SK-N-SH (cell line): ENCODE data around the gene MAP4.

Source experiments
- CHD2 ChIP-seq: fragments of 150-350 bp; IDR thresholded peaks from 2 replicates; pipeline ENCODE4 v1.6.1; 2018; ENCODE audit warnings: low read length; ENCODE audit not compliant: partially characterized antibody
- CTCF ChIP-seq: fragments of 200-600 bp; sonication (generic); IDR thresholded peaks from 2 replicates; pipeline ENCODE4 v1.6.1; 2017; ENCODE audit warnings: antibody characterized with exemption, mild to moderate bottlenecking, moderate library complexity
- ELF1 ChIP-seq: IDR thresholded peaks from 2 replicates; pipeline ENCODE4 v1.4.0; 2012
- EZH2phosphoT487 ChIP-seq: fragments of 200-600 bp; sonication (generic); IDR thresholded peaks from 2 replicates; pipeline ENCODE4 v1.6.1; 2017; ENCODE audit warnings: low read depth, mixed run types, mild to moderate bottlenecking, antibody characterized with exemption, moderate library complexity, borderline replicate concordance
- GABPA ChIP-seq: IDR thresholded peaks from 2 replicates; pipeline ENCODE4 v1.4.0; 2012; ENCODE audit warnings: low read depth, mild to moderate bottlenecking
- GATA2 ChIP-seq: sonication (generic); formaldehyde crosslinking; IDR thresholded peaks from 2 replicates; pipeline ENCODE4 v1.5.0; 2020; ENCODE audit warnings: mild to moderate bottlenecking, missing genetic modification reagents
- MXI1 ChIP-seq: IDR thresholded peaks from 2 replicates; pipeline ENCODE4 v1.6.1; 2012; ENCODE audit warnings: mild to moderate bottlenecking, low read depth, low read length, improper control_type of control experiment
- POLR2AphosphoS5 ChIP-seq: IDR thresholded peaks from 2 replicates; pipeline ENCODE4 v1.6.1; 2012; ENCODE audit warnings: low read depth, low read length
- SIN3A ChIP-seq: IDR thresholded peaks from 2 replicates; pipeline ENCODE4 v1.6.1; 2012; ENCODE audit warnings: low read depth, mild to moderate bottlenecking, low read length, moderate library complexity, borderline replicate concordance
- USF2 ChIP-seq: fragments of 150-350 bp; IDR thresholded peaks from 2 replicates; pipeline ENCODE4 v1.6.1; 2017; ENCODE audit warnings: antibody characterized with exemption, low read length, low read depth, borderline replicate concordance
- ZBTB33 ChIP-seq: IDR thresholded peaks from 2 replicates; pipeline ENCODE4 v1.4.0; 2012; ENCODE audit warnings: low read depth, borderline replicate concordance

GRCh38 chr3:47891613-47892005, 124.6 kb downstream of the MAP4 start:
- no peak for TF ChIP-seq CTCF
- no peak for TF ChIP-seq GATA2
- TF ChIP-seq ELF1: no peak
- TF ChIP-seq SIN3A: no peak
- TF ChIP-seq EZH2phosphoT487: no peak
- TF ChIP-seq POLR2AphosphoS5: no peak
- no peak for TF ChIP-seq USF2
- TF ChIP-seq CHD2: no peak
- no peak for TF ChIP-seq MXI1
- TF ChIP-seq ZBTB33: no peak
- no peak for TF ChIP-seq GABPA
